ENCODE measurements around the gene PIK3C2A.
"Not testable (repeated sequence)": the region's sequence is repeated elsewhere in the genome, so short reads cannot be mapped to it uniquely, and the experiment has no call there.

PIK3C2A gene

GRCh38 chr11:17207317-17208256 is at the start of gene PIK3C2A:
TSS of gene PIK3C2A (minus strand) at chr11:17207986. CDS start at chr11:17169741, 38,245 bp downstream.
- Mint-ChIP-seq H3K4me1 (peaks cover 39% of the 10 kb centered on the region), H3K27ac (peak within 1 kb of the TSS; percentile 99 to 100), H3K9me3 (no peaks in the 10 kb centered on the region), H3K4me3 (peak within 1 kb of the TSS; percentile 99), H3K27me3 (no peaks in the 10 kb centered on the region)
- ATAC-seq (peak; percentile 97), DNase-seq (peak; percentile 91 to 93)

- DNase-seq (no peak), ATAC-seq (peak; percentile 37)
- peaks cover 28% of the 10 kb centered on the region for H3K4me1 Mint-ChIP-seq
- H3K27me3 Mint-ChIP-seq, result no peaks in the 10 kb centered on the region
- H3K27ac Mint-ChIP-seq, result no peak overlapping the region
- no peaks in the 10 kb centered on the region for H3K9me3 Mint-ChIP-seq
- no peak overlapping the region for H3K4me3 Mint-ChIP-seq
Observed at GRCh38 chr11:17257196-17257595, 49.4 kb upstream of the PIK3C2A start.

GRCh38 chr11:17256512-17256911 is 48.7 kb upstream of the PIK3C2A start:
- H3K27ac Mint-ChIP-seq, result peak overlapping the region in 1 of 2 donors; percentile 3
- H3K4me1 Mint-ChIP-seq, result peaks cover 28% of the 10 kb centered on the region

GRCh38 chr11:17252704-17253103 is 44.9 kb upstream of the PIK3C2A start:
- no peaks in the 10 kb centered on the region for H3K9me3 Mint-ChIP-seq
- no peak overlapping the region for H3K4me3 Mint-ChIP-seq
- H3K4me1 Mint-ChIP-seq, result peaks cover 14% of the 10 kb centered on the region
- ATAC-seq (no peak), DNase-seq (no peak)
- H3K27ac Mint-ChIP-seq, result no peak overlapping the region
- H3K27me3 Mint-ChIP-seq, result peaks cover 6% of the 10 kb centered on the region

More at GRCh38 chr11:17256512-17256911, 48.7 kb upstream of the PIK3C2A start:
- DNase-seq (no peak), ATAC-seq (peak; percentile 87)
- Mint-ChIP-seq H3K27me3 (no peaks in the 10 kb centered on the region), H3K4me3 (no peak overlapping the region), H3K9me3 (no peaks in the 10 kb centered on the region)

GRCh38 chr11:17250561-17251350 is 43.0 kb upstream of the PIK3C2A start:
- Mint-ChIP-seq H3K27me3 (peaks cover 14% of the 10 kb centered on the region), H3K4me1 (no peaks in the 10 kb centered on the region), H3K4me3 (no peak overlapping the region), H3K9me3 (no peaks in the 10 kb centered on the region), H3K27ac (no peak overlapping the region)
- ATAC-seq, result no peak
- no peak for DNase-seq

GRCh38 chr11:17244046-17244445 is 36.3 kb upstream of the PIK3C2A start:
- no peaks in the 10 kb centered on the region for H3K9me3 Mint-ChIP-seq
- H3K27me3 Mint-ChIP-seq, result peaks cover 42% of the 10 kb centered on the region
- no peak overlapping the region for H3K27ac Mint-ChIP-seq
- ATAC-seq (peak; percentile 98), DNase-seq (peak; percentile 15 to 39)
- peaks cover 19% of the 10 kb centered on the region for H3K4me1 Mint-ChIP-seq
- H3K4me3 Mint-ChIP-seq, result peak overlapping the region in 1 of 2 donors; percentile 7

- not testable (repeated sequence) for DNase-seq, H3K4me3 Mint-ChIP-seq, H3K27ac Mint-ChIP-seq, ATAC-seq, H3K9me3 Mint-ChIP-seq
- Mint-ChIP-seq H3K27me3 (peaks cover 52% of the 10 kb centered on the region), H3K4me1 (peaks cover 19% of the 10 kb centered on the region)
Observed at GRCh38 chr11:17242954-17243353, 35.2 kb upstream of the PIK3C2A start.

- DNase-seq (no peak), ATAC-seq (no peak)
- H3K4me3 Mint-ChIP-seq, result no peak overlapping the region
- no peaks in the 10 kb centered on the region for H3K9me3 Mint-ChIP-seq
- no peak overlapping the region for H3K27ac Mint-ChIP-seq
- H3K4me1 Mint-ChIP-seq, result peaks cover 19% of the 10 kb centered on the region
- H3K27me3 Mint-ChIP-seq, result peaks cover 44% of the 10 kb centered on the region
Observed at GRCh38 chr11:17240780-17241179, 33.0 kb upstream of the PIK3C2A start.

- not testable (repeated sequence) for H3K27ac Mint-ChIP-seq, ATAC-seq, H3K9me3 Mint-ChIP-seq, DNase-seq, H3K4me3 Mint-ChIP-seq
- H3K4me1 Mint-ChIP-seq, result peaks cover 19% of the 10 kb centered on the region
- peaks cover 51% of the 10 kb centered on the region for H3K27me3 Mint-ChIP-seq
Observed at GRCh38 chr11:17239927-17240326, 32.1 kb upstream of the PIK3C2A start.

- no peak overlapping the region for H3K4me3 Mint-ChIP-seq
Observed at GRCh38 chr11:17238377-17238776, 30.6 kb upstream of the PIK3C2A start.

GRCh38 chr11:17233101-17233500 is 25.3 kb upstream of the PIK3C2A start:
- H3K4me3 Mint-ChIP-seq, result no peak overlapping the region

More at GRCh38 chr11:17238377-17238776, 30.6 kb upstream of the PIK3C2A start:
- Mint-ChIP-seq H3K27me3 (peaks cover 47% of the 10 kb centered on the region), H3K4me1 (peaks cover 11% of the 10 kb centered on the region), H3K27ac (no peak overlapping the region), H3K9me3 (no peaks in the 10 kb centered on the region)
- no peak for DNase-seq
- no peak for ATAC-seq

GRCh38 chr11:17230867-17231851 is 23.4 kb upstream of the PIK3C2A start:
- Mint-ChIP-seq H3K4me3 (no peak overlapping the region), H3K27ac (no peak overlapping the region), H3K9me3 (no peaks in the 10 kb centered on the region), H3K4me1 (peaks cover 26% of the 10 kb centered on the region), H3K27me3 (peaks cover 31% of the 10 kb centered on the region)
- peak; percentile 62 to 73 for DNase-seq
- peak; percentile 99 for ATAC-seq

More at GRCh38 chr11:17233101-17233500, 25.3 kb upstream of the PIK3C2A start:
- H3K9me3 Mint-ChIP-seq, result no peaks in the 10 kb centered on the region
- H3K4me1 Mint-ChIP-seq, result peaks cover 26% of the 10 kb centered on the region
- H3K27me3 Mint-ChIP-seq, result peaks cover 32% of the 10 kb centered on the region
- no peak overlapping the region for H3K27ac Mint-ChIP-seq
- DNase-seq (no peak), ATAC-seq (no peak)

GRCh38 chr11:17229481-17230152 is 21.8 kb upstream of the PIK3C2A start:
- peaks cover 24% of the 10 kb centered on the region for H3K27me3 Mint-ChIP-seq
- peak overlapping the region in 1 of 2 donors; percentile 56 for H3K27ac Mint-ChIP-seq

More at GRCh38 chr11:17229481-17230152, 21.8 kb upstream of the PIK3C2A start:
- ATAC-seq, result no peak
- peaks cover 26% of the 10 kb centered on the region for H3K4me1 Mint-ChIP-seq
- no peaks in the 10 kb centered on the region for H3K9me3 Mint-ChIP-seq
- H3K4me3 Mint-ChIP-seq, result no peak overlapping the region
- DNase-seq, result no peak

Data from stimulated activated naive CD8-positive, alpha-beta T cell treated with anti-CD3 and anti-CD28 coated beads, Interleukin-15, amount 100 ng/mL, for 72 hours (primary cell).